Keratinocyte (primary cell): ENCODE results near the gene TM2D3. TPM values are rescaled to one million over a fixed set of nuclear protein-coding genes. Genes with fewer than 3 reads are reported as not detected.

Source experiments
- DNase-seq: peaks from one replicate; pipeline ENCODE4 v3.0.0-alpha.2; 2011; ENCODE audit warnings: low read depth, missing footprints, low spot score
- FAIRE-seq: peaks from 2 replicates; lab custom pipeline; 2011; peaks lifted over from hg19 to GRCh38; lab: Jason Lieb, UNC
- H2AFZ ChIP-seq: 2 replicates; pipeline ENCODE4 v1.6.0; 2012; ENCODE audit warnings: low read length, control low read depth, inconsistent platforms; ENCODE audit not compliant: control insufficient read depth
- H3K27ac ChIP-seq: 2 replicates; pipeline ENCODE4 v1.5.1; 2011; ENCODE audit warnings: low read length; ENCODE audit not compliant: control insufficient read depth, insufficient read depth
- H3K27me3 ChIP-seq: 3 replicates; pipeline ENCODE4 v1.6.0; 2011; ENCODE audit warnings: low read length; ENCODE audit not compliant: control insufficient read depth, insufficient read depth; ENCODE audit errors: extremely low read depth
- H3K36me3 ChIP-seq, 2 experiments: 2 replicates in 1 of 2; 3 replicates in 1 of 2; pipeline ENCODE4 v1.5.1; 2011; ENCODE audit warnings: low read length in 2 of 2, mild to moderate bottlenecking in 1 of 2; ENCODE audit not compliant: control insufficient read depth in 2 of 2, insufficient read depth in 2 of 2; ENCODE audit errors: extremely low read depth in 1 of 2
- H3K4me1 ChIP-seq: 3 replicates; pipeline ENCODE4 v1.5.1; 2011; ENCODE audit warnings: low read length; ENCODE audit not compliant: control insufficient read depth, insufficient read depth; ENCODE audit errors: extremely low read depth
- H3K4me2 ChIP-seq: 3 replicates; pipeline ENCODE4 v1.6.0; 2011; ENCODE audit warnings: low read depth, low read length; ENCODE audit not compliant: control insufficient read depth, insufficient read depth; ENCODE audit errors: extremely low read depth
- H3K4me3 ChIP-seq, 3 experiments: fragments of 200-600 bp in 1 of 3; sonication (generic) in 1 of 3; 2 replicates in 2 of 3; 3 replicates in 1 of 3; pipeline ENCODE4 v1.5.1; 2011 to 2016; ENCODE audit warnings: low read length in 3 of 3, mild to moderate bottlenecking in 3 of 3, control low read depth in 2 of 3, inconsistent platforms in 1 of 3, low read depth in 1 of 3, mixed read lengths in 1 of 3, mixed run types in 1 of 3, moderate library complexity in 1 of 3; ENCODE audit not compliant: control insufficient read depth in 2 of 3, insufficient read depth in 2 of 3; ENCODE audit errors: extremely low read depth in 1 of 3
- H3K79me2 ChIP-seq: 2 replicates; pipeline ENCODE4 v1.6.0; 2012; ENCODE audit warnings: low read length; ENCODE audit not compliant: control insufficient read depth, insufficient read depth
- H3K9ac ChIP-seq: 3 replicates; pipeline ENCODE4 v1.6.0; 2011; ENCODE audit warnings: low read length; ENCODE audit not compliant: control insufficient read depth, insufficient read depth; ENCODE audit errors: extremely low read depth
- H3K9me1 ChIP-seq: 3 replicates; pipeline ENCODE4 v1.6.0; 2011; ENCODE audit warnings: low read length; ENCODE audit not compliant: control insufficient read depth, insufficient read depth; ENCODE audit errors: extremely low read depth
- H3K9me3 ChIP-seq: 2 replicates; pipeline ENCODE4 v1.5.1; 2012; ENCODE audit warnings: low read depth, low read length; ENCODE audit not compliant: control insufficient read depth
- H4K20me1 ChIP-seq: 3 replicates; pipeline ENCODE4 v1.6.0; 2011; ENCODE audit warnings: low read length; ENCODE audit not compliant: control insufficient read depth, insufficient read depth; ENCODE audit errors: extremely low read depth
- CTCF ChIP-seq, 3 experiments: IDR thresholded peaks in 1 of 3; conservative IDR thresholded peaks in 1 of 3; optimal IDR thresholded peaks in 1 of 3; 2 replicates in 2 of 3; 3 replicates in 1 of 3; pipeline versions ENCODE3 to v1.5.1; 2011; ENCODE audit warnings: low read length in 3 of 3, mild to moderate bottlenecking in 3 of 3, moderate library complexity in 2 of 3, control low read depth in 1 of 3, inconsistent platforms in 1 of 3; ENCODE audit not compliant: insufficient read depth in 2 of 3; ENCODE audit errors: extremely low read depth in 1 of 3
- EZH2 ChIP-seq: IDR thresholded peaks from one replicate; pipeline ENCODE4 v1.6.1; 2012; ENCODE audit warnings: inconsistent platforms, mild to moderate bottlenecking, low read length, moderate library complexity
- dilution Hi-C: fragments of 300-500 bp; cut with MboI; formaldehyde crosslinking; loops from one replicate; pipeline ENCODE4 v1.7.0; 2020; ENCODE audit warnings: low sequenced_read_pairs; ENCODE audit not compliant: extremely low pct_ligation_motif_present
- polyA plus RNA-seq, 5 experiments: library from polyadenylated mRNA; depleted of rRNA in 3 of 5; stranded (reverse) in 3 of 5; stranded (forward) in 1 of 5; unstranded in 1 of 5; fragments of >200 nt; gene quantifications; 1 replicate in 1 of 5; 2 replicates in 3 of 5; 3 replicates in 1 of 5; pipeline versions ENCODE4 v1.2.1 to v1.2.3, GENCODE V29; 2011 to 2012; ENCODE audit warnings: missing spikeins in 2 of 5, low read depth in 1 of 5, low replicate concordance in 1 of 5

The TM2D3 gene
- polyA plus RNA-seq, 1 donor (not counting 4 experiments of a cell fraction or from before 2014, with no cell fraction given), result 56.7 TPM

- Histone ChIP-seq H3K9ac (no peak overlapping the region), H3K27me3 (no peaks in the 10 kb centered on the region), H3K27ac (no peak overlapping the region), H3K79me2 (no peaks in the 10 kb centered on the region), H3K9me1 (no peaks in the 10 kb centered on the region), H3K4me2 (no peak overlapping the region), H2AFZ (no peak overlapping the region), H3K36me3 (no peaks in the 10 kb centered on the region), H3K4me3 (no peak overlapping the region), H3K9me3 (no peaks in the 10 kb centered on the region), H4K20me1 (no peaks in the 10 kb centered on the region), H3K4me1 (no peaks in the 10 kb centered on the region)
- dilution Hi-C loops, result no loop called here
- no peak for TF ChIP-seq CTCF (optimal IDR thresholded peaks at IDR 0.05 in 1 of 3, IDR thresholded peaks at IDR 0.05 in 1 of 3, conservative IDR thresholded peaks at IDR 0.05 in 1 of 3; ENCODE audit: extremely low read depth in 1 of 3, insufficient read depth in 2 of 3, low read length in 3 of 3)
- no peak for TF ChIP-seq EZH2
- DNase-seq, result no peak
- FAIRE-seq, result no peak
These were observed 28.5 kb downstream of the TM2D3 start for GRCh38 chr15:101623367-101624304.

- Histone ChIP-seq H3K9me3 (no peaks in the 10 kb centered on the region), H3K4me3 (no peak overlapping the region), H3K79me2 (no peaks in the 10 kb centered on the region), H3K27ac (no peak overlapping the region), H3K36me3 (no peaks in the 10 kb centered on the region), H3K9ac (no peak overlapping the region), H4K20me1 (no peaks in the 10 kb centered on the region), H3K27me3 (no peaks in the 10 kb centered on the region), H3K4me2 (no peak overlapping the region), H2AFZ (no peak overlapping the region), H3K9me1 (no peaks in the 10 kb centered on the region), H3K4me1 (no peaks in the 10 kb centered on the region)
- TF ChIP-seq CTCF (optimal IDR thresholded peaks at IDR 0.05 in 1 of 3, IDR thresholded peaks at IDR 0.05 in 1 of 3, conservative IDR thresholded peaks at IDR 0.05 in 1 of 3; ENCODE audit: extremely low read depth in 1 of 3, insufficient read depth in 2 of 3, low read length in 3 of 3), result no peak
- FAIRE-seq (no peak), DNase-seq (no peak)
- dilution Hi-C loops, result no loop called here
These were observed 30.2 kb downstream of the TM2D3 start for GRCh38 chr15:101621961-101622360.
